ENCODE measurements around the gene B3GNT3.
A peak's percentile ranks its signal among the peaks of the same experiment; 100 is the strongest.

B3GNT3 gene

GRCh38 chr19:17784201-17785008 lies 10.5 kb upstream of the B3GNT3 start:
- TF ChIP-seq, protein P1, sequence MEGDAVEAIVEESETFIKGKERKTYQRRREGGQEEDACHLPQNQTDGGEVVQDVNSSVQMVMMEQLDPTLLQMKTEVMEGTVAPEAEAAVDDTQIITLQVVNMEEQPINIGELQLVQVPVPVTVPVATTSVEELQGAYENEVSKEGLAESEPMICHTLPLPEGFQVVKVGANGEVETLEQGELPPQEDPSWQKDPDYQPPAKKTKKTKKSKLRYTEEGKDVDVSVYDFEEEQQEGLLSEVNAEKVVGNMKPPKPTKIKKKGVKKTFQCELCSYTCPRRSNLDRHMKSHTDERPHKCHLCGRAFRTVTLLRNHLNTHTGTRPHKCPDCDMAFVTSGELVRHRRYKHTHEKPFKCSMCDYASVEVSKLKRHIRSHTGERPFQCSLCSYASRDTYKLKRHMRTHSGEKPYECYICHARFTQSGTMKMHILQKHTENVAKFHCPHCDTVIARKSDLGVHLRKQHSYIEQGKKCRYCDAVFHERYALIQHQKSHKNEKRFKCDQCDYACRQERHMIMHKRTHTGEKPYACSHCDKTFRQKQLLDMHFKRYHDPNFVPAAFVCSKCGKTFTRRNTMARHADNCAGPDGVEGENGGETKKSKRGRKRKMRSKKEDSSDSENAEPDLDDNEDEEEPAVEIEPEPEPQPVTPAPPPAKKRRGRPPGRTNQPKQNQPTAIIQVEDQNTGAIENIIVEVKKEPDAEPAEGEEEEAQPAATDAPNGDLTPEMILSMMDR (IDR thresholded peaks at IDR 0.05), result peak; percentile 89

DNA sequence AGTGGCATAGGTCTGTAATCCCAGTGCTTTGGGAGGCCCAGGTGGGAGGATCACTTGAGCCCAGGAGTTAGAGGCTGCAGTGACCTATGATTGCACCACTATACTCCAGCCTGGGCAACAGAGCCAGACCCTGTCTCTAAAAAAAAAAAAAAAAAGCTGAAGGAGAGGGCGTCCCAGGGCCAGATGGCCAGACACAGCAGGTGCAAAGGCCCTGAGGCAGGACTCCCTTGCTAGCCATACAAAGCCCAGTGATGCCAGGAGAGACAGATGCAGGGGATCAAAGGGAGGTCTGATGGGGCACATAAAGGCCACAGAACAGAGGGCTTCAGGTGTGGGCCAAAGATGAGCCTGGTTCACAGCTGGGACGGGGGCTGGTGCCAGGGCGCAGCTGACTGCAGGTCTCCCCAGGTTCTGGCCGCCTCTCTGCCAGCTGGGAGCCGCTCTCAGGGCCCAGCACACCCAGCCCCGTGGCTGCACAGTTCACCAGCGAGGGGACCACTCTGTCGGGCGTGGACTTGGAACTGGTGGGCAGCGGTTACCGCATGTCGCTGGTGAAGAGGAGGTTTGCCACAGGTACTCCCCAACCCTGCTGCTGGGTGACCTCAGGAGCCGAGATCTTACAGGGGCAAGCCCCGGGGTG lies 7.5 kb upstream of the B3GNT3 start:
- TF ChIP-seq, protein P1 (IDR thresholded peaks at IDR 0.05), result no peak

- TF ChIP-seq, protein P1 (IDR thresholded peaks at IDR 0.05), result no peak
Measured at GRCh38 chr19:17788632-17789031, 6.3 kb upstream of the B3GNT3 start.

DNA sequence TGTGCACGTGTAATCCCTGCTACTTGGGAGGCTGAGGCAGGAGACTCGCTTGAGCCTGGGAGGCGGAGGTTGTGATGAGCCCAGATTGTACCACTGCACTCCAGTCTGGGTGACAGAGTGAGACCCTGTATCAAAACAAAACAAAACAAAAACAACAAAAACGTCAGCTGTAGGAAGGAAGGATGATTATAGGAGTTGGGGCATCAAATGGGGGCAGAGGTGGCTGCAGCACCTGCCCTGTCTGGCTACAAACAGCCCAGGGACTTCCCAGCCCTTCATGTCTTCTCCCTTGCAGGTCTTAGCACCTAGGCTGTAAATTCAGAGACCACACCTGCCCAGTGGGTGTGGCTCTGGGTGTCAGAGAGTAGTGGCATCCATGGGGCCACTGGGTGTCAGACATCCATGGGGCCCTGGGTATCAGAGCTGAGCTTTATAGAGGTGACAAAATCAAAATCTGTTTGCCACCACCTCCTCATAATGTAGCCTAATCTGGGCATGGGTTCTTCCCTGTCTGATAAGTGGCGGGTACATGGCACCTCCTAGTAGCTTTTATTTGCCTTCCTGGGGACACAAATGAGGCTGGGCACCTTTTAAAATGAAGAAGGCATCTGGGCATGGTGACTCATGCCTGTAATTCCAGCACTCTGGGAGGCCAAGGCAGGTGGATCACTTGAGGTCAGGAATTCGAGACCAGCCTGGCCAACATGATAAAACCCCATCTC lies 4.7 kb upstream of the B3GNT3 start:
- TF ChIP-seq, protein P1 (IDR thresholded peaks at IDR 0.05), result no peak

GRCh38 chr19:17794412-17794730 lies 567 bp upstream of the B3GNT3 start:
- TF ChIP-seq, protein P1 (IDR thresholded peaks at IDR 0.05), result no peak

- TF ChIP-seq, protein P1 (IDR thresholded peaks at IDR 0.05), result no peak
Measured at GRCh38 chr19:17795495-17795856, 538 bp downstream of the B3GNT3 start.

GRCh38 chr19:17796013-17796837 lies 1.3 kb downstream of the B3GNT3 start:
- TF ChIP-seq, protein P1 (IDR thresholded peaks at IDR 0.05), result no peak

Measured in LNCAP (cell line).